ENCODE results near the gene FBXW8. TPM values are rescaled to one million over a fixed set of nuclear protein-coding genes. Genes with fewer than 3 reads are reported as not detected.
"Not testable (repeated sequence)": the region's sequence is repeated elsewhere in the genome, so short reads cannot be mapped to it uniquely, and the experiment has no call there.

The FBXW8 gene
- total RNA-seq, 1 experiment from 2014 or later, result 9.1 TPM

GRCh38 chr12:117053050-117053400, 142.3 kb downstream of the FBXW8 start:
- DNase-seq (ENCODE audit: low read depth), result no peak

DNA sequence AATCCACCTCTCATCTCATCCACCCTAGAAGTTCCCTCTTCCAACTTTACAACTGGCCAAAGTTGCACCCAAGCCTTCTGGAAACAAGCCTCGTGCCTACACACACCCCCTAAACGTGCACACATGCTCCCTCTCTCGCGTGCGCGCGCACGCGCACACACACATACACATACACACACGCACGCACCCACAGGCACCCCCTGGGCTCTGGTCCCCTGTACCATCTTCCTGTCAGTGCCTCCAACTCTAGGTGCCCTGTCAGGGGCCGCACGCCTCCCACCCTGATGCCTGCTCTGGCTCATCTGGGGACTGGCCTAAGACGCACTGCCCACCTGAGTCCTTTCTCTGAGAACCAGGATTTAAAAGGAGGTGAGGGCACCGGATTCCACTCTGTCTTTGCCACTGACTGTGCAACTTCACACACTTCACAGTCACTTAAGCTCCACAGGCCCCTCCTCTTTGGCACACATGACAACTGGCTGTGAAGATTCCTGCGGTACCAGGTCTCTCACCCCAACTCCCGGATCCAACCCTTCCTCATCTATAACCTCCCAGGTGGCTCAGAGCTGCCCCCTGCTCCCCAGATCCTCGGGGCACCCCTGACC, 142.9 kb downstream of the FBXW8 start:
- no peak for DNase-seq (ENCODE audit: low read depth)

- no peak for DNase-seq (ENCODE audit: low read depth)
These were observed 143.5 kb downstream of the FBXW8 start for GRCh38 chr12:117054279-117054678.

DNA sequence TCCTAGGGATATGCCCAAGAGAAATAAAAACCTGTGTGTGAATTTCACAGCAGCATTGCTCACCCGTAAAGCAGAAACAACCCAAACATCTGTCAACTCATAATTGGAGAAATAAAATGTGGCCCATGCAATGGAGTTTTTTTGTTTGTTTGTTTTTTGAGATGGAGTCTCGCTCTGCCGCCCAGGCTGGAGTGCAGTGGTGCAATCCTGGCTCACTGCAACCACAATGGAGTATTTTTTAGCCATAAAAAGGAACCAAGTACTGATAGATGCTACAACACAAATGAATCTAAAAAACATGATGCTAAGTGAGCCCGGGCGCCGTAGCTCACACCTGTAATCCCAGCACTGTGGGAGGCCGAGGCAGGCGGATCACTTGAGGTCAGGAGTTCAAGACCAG, 146.9 kb downstream of the FBXW8 start:
- DNase-seq (ENCODE audit: low read depth), result not testable (repeated sequence)

DNA sequence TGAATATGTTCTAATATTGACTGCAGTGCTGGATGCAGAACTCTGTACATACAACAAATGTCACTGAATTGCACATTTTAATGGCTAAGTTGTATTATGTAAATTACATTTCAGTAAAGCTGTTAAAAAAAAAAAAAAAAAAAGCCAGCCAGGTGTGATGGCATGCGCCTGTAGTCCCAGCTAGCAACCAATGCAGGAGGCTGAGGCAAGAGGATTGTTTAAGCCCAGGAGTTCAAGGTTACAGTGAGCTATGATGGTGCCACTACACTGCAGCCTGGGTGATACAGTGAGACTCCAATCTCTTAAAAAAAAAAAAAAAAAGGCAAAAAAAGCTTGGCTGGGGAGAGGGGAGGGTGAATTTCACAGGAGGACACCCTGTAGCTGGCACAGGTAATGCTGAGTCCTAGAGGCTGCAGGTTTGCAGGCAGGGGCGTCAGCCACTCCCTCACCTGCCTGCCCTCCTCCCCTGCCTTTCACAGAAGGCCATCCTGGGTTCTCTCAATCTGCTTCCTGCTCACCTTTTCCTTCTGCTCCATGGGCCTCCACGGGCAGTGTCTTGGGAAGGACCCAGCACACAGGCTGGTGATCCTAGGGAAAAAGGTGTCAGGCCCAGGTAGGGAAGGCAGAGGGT, 147.8 kb downstream of the FBXW8 start:
- no peak for DNase-seq (ENCODE audit: low read depth)

DNA sequence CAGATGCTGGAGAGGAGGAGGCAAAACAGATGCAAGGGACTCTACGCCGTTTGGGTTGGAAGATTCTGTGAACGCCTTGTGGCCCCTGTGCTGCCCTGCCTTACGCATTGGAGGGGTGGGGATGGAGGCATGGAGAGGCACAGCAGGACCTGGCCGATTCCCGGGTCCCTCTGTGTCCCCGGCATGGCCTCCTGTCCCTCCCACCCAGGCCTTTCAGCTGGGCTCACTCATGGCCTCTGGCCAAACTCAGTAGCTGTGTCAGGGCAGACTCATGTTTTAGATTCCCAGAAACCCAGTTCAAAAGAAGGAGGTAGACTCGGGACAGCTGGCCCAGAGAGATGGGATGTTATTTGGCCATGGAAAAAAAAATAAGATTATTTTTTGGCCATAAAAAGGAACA, 148.4 kb downstream of the FBXW8 start:
- no peak for DNase-seq (ENCODE audit: low read depth)

- DNase-seq (ENCODE audit: low read depth), result no peak
These were observed 149.6 kb downstream of the FBXW8 start for GRCh38 chr12:117060246-117060928.

DNA sequence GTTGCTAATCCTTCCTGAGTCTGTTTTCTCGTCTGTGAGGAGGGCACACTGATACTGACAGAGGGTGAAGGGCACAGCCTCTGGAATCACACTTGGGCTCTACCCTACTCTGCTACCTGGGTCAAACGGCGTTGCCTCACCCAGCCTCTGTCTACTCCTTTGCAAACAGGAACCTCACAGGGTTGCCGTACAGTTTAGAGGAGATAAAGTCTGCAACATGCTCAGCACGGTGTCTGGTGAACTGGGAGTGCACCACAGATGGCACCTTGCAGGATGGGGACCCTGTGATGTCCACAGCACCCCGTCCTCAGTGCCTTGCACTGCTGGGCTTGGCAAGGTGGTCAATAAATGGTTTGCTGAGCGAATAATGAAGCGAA, 150.2 kb downstream of the FBXW8 start:
- no peak for DNase-seq (ENCODE audit: low read depth)

DNA sequence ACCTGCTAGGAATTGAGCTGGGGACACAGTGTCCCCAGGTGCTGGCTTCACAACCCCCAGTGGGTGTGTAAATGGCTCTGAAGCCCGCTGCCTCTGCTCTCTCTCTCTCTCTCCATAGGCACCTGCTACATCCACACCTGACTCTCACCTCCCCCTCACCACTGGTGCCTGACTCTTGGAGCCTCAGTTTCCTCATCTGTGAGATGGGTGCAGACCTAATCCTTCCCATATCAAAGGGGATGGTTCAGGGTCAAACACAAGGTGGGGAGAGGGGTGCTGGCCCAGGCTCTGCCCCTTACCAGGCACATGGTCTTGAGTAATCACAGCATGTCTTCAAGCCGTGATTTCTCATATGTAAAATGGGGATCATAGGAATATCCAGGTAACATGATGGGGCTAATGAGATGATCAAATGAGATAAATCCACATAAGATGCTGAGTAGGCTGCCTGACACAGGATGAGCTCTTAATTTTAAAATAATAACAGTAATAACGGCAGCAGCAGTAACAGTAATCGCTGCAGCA, 150.9 kb downstream of the FBXW8 start:
- no peak for DNase-seq (ENCODE audit: low read depth)

- no peak for DNase-seq (ENCODE audit: low read depth)
These were observed 152.6 kb downstream of the FBXW8 start for GRCh38 chr12:117063162-117063911.

DNA sequence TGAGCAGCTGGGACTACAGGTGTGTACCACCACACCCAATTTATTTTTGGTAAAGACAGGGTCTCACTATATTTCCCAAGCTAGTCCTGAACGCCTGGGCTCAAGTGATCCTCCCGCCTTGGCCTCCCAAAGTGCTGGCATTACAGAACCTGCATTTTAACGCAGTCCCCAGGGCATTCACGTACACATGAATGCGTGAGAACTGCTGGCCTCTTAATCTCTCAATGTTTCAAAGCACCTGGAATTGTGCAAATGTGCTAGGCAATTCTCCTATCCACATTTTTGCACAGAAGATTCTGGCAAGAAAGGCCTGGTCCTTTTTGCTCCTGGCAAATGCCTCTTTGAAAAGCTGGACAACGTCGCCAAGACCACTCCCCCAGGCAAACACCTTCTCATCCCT, 153.3 kb downstream of the FBXW8 start:
- no peak for DNase-seq (ENCODE audit: low read depth)

DNA sequence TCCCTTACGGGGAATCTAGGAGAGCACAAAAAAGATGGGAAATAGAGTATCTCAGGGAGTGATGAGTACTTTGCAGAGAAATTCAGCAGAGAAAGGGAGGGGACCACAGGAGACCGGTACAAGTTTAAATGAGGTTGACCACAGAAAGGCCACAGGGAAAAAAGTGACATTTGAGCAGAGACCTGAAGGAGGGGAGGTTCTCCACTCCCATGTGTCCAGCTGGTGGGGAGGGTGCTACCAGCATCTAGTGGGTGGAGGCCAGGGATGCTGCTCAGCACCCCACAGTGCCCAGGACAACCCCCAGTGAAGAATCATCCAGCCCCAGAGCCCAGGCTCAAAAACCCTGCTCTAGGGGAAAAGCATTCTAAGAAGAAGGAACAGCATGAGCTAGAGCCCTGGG, 153.8 kb downstream of the FBXW8 start:
- no peak for DNase-seq (ENCODE audit: low read depth)

DNA sequence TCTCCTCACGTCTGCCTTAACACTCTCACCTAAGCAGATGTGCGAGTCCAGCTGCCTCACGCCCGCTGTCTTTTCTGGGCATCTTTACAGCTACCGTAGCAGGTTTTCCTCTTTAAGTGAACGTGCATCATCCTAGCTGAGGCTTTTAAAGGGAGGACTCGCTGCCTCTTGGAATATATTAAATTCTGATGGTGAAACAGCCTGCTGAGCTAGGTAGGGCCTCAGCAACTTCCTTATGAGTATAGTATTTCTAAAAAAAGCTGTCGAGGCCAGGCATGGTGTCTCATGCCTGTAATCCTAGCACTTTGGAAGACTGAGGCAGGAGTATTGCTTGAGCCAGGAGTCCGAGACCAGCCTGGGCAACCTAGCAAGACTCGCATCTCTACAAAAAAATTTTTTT, 156.3 kb downstream of the FBXW8 start:
- DNase-seq (ENCODE audit: low read depth), result no peak

DNA sequence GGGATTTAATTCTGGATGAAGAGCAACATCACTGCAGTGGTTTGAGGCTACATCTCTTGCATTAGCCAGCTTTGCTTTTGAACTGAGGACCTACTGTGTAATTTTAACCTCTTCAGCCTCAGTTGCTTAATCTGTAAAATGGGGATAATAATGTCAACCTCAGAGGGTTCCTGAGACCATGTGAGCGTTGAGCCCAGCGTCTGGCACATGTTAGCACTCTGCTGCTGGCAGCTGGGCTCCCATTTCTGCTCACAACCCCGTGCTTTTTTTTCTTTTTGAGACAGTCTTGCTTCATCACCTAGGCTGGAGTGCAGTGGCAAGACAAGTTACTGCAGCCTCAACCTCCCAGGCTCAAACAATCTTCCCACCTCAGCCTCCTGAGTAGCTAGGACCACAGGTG, 156.9 kb downstream of the FBXW8 start:
- DNase-seq (ENCODE audit: low read depth), result no peak

- no peak for DNase-seq (ENCODE audit: low read depth)
These were observed 157.7 kb downstream of the FBXW8 start for GRCh38 chr12:117068492-117068891.

DNA sequence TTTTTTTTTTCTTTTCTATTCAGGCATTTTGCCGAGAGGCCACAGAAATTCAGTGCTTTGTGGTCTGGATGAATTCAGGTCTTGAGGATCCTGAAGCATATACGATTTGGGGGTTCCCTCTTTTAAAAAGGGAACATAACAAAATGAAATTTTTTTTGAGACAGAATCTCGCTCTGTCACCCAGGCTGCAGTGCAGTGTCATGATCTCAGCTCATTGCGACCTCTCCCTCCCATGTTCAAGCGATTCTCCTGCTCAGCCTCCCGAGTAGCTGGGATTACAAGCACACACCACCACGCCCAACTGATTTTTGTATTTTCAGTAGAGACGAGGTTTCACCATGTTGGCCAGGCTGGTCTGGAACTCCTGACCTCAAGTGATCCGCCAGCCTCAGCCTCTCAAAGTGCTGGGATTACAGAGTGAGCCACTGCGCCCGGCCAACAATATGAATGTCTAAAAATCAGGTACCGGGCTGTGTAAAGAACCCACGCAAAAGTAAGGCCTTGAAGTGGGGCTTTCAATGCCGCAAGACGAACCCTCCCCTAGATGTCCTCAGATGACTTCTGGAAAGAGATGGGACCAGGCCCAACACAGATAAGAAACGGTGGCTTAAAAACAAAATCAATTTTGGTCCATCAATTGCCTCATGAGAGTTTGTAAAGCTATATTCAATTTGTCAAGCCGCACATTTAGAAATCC, 158.5 kb downstream of the FBXW8 start:
- no peak for DNase-seq (ENCODE audit: low read depth)

- DNase-seq (ENCODE audit: low read depth), result no peak
These were observed 159.5 kb downstream of the FBXW8 start for GRCh38 chr12:117069926-117070900.

- DNase-seq (ENCODE audit: low read depth), result no peak
These were observed 160.3 kb downstream of the FBXW8 start for GRCh38 chr12:117071009-117071408.

- DNase-seq (ENCODE audit: low read depth), result no peak
These were observed 161.4 kb downstream of the FBXW8 start for GRCh38 chr12:117072106-117072505.
